GM12878 (cell line): ENCODE measurements around the gene MEDAG. TPM values are rescaled to one million over a fixed set of nuclear protein-coding genes. Genes with fewer than 3 reads are reported as not detected.

Source experiments
- ATAC-seq: fragments of 200-7000 bp; cut with Tn5 transposase; 3 replicates; pipeline ENCODE4 v1.9.1; 2020; ENCODE audit warnings: mild to moderate bottlenecking, moderate library complexity
- BruUV-seq: library from RNA; stranded (reverse); fragments of 400-500 nt; replicated peaks from 2 replicates; lab custom pipeline; 2021; lab: Mats Ljungman, UMichigan
- CTCF ChIA-PET: fragments of 300-600 bp; sonication (Branson Sonifier 250); formaldehyde crosslinking; extraction: SDS; loops from one replicate; lab custom pipeline; 2021; ENCODE audit warnings: inconsistent platforms; lab: Yijun Ruan, JAX
- POLR2A ChIA-PET: fragments of 350-600 bp; formaldehyde crosslinking; extraction: SDS; loops from one replicate; lab custom pipeline; 2021; ENCODE audit warnings: inconsistent platforms; lab: Charles Lee
- RAD21 ChIA-PET: fragments of 300-600 bp; sonication (Branson Sonifier 250); formaldehyde crosslinking; loops from one replicate; lab custom pipeline; 2023; ENCODE audit warnings: antibody characterized with exemption; ENCODE audit not compliant: unreplicated experiment; lab: Charles Lee
- SMC1A ChIA-PET: fragments of 300-600 bp; sonication (Branson Sonifier 250); formaldehyde crosslinking; loops from one replicate; lab custom pipeline; 2023; ENCODE audit not compliant: unreplicated experiment, uncharacterized antibody; lab: Charles Lee
- DNase-seq: peaks from one replicate; pipeline ENCODE4 v3.0.0-alpha.2; 2011; ENCODE audit warnings: low read depth, low spot score
- FAIRE-seq: peaks from 3 replicates; lab custom pipeline; 2011; peaks lifted over from hg19 to GRCh38; lab: Jason Lieb, UNC
- H2AFZ ChIP-seq: 2 replicates; pipeline ENCODE4 v1.6.0; 2011; ENCODE audit warnings: low read depth, low read length, control low read depth; ENCODE audit not compliant: control insufficient read depth
- H3K27ac ChIP-seq: 2 replicates; pipeline ENCODE4 v1.5.1; 2011; ENCODE audit warnings: control low read depth; ENCODE audit not compliant: control insufficient read depth, insufficient read depth
- H3K27me3 ChIP-seq, 2 experiments: replicated peaks in 1 of 2; 2 replicates each; pipeline versions ENCODE4 v1.6.0 to v1.6.1; 2011; ENCODE audit warnings: low read length in 1 of 2; ENCODE audit not compliant: control insufficient read depth in 2 of 2, insufficient read depth in 2 of 2
- H3K36me3 ChIP-seq, 2 experiments: 2 replicates each; pipeline ENCODE4 v1.5.1; 2011; ENCODE audit warnings: low read length in 1 of 2; ENCODE audit not compliant: control insufficient read depth in 2 of 2, insufficient read depth in 2 of 2
- H3K4me1 ChIP-seq: 2 replicates; pipeline ENCODE4 v1.6.1; 2011; ENCODE audit warnings: mild to moderate bottlenecking, low read length, moderate library complexity, mixed read lengths; ENCODE audit not compliant: control insufficient read depth, insufficient read depth
- H3K4me2 ChIP-seq: 2 replicates; pipeline ENCODE4 v1.6.0; 2011; ENCODE audit warnings: control low read depth; ENCODE audit not compliant: control insufficient read depth, insufficient read depth
- H3K4me3 ChIP-seq: fragments of 200-600 bp; sonication (generic); 2 replicates; pipeline ENCODE4 v1.5.1; 2016
- H3K79me2 ChIP-seq: 2 replicates; pipeline ENCODE4 v1.6.0; 2011; ENCODE audit warnings: low read length; ENCODE audit not compliant: control insufficient read depth, insufficient read depth
- H3K9ac ChIP-seq: 2 replicates; pipeline ENCODE4 v1.8.0; 2011; ENCODE audit warnings: low read length, control low read depth, mixed read lengths; ENCODE audit not compliant: control insufficient read depth, insufficient read depth
- H3K9me3 ChIP-seq: replicated peaks from 3 replicates; pipeline ENCODE4 v1.5.1; 2011; ENCODE audit warnings: mild to moderate bottlenecking, low read length; ENCODE audit not compliant: control insufficient read depth, insufficient read depth
- H4K20me1 ChIP-seq: 2 replicates; pipeline ENCODE4 v1.6.0; 2011; ENCODE audit not compliant: control insufficient read depth, insufficient read depth
- ATF7 ChIP-seq: fragments of 450-650 bp; IDR thresholded peaks from 2 replicates; pipeline ENCODE4 v1.6.1; 2016; ENCODE audit warnings: low read depth, mild to moderate bottlenecking
- JUND ChIP-seq: IDR thresholded peaks from 2 replicates; pipeline ENCODE4 v1.6.1; 2012; ENCODE audit warnings: low read depth, mild to moderate bottlenecking, low read length, improper control_type of control experiment, moderate library complexity
- KLF5 ChIP-seq: fragments of 450-650 bp; IDR thresholded peaks from 2 replicates; pipeline ENCODE4 v1.6.1; 2014; ENCODE audit warnings: mild to moderate bottlenecking; ENCODE audit not compliant: partially characterized antibody
- MYB ChIP-seq: fragments of 150-350 bp; IDR thresholded peaks from 2 replicates; pipeline ENCODE4 v1.6.1; 2014; ENCODE audit warnings: mild to moderate bottlenecking, low read depth, low read length, borderline replicate concordance
- NFIC ChIP-seq: IDR thresholded peaks from 2 replicates; pipeline ENCODE4 v1.6.1; 2012; ENCODE audit warnings: low read depth, mild to moderate bottlenecking, inconsistent platforms, low read length, moderate library complexity
- NFYB ChIP-seq: IDR thresholded peaks from 2 replicates; pipeline ENCODE4 v1.6.1; 2011; ENCODE audit warnings: low read depth, mild to moderate bottlenecking, low read length, improper control_type of control experiment, moderate library complexity; ENCODE audit not compliant: insufficient read depth
- SPI1 ChIP-seq: IDR thresholded peaks from 2 replicates; pipeline ENCODE4 v1.6.1; 2011; ENCODE audit warnings: low read depth, mild to moderate bottlenecking, low read length, moderate library complexity, borderline replicate concordance; ENCODE audit not compliant: insufficient read depth
- TCF3 ChIP-seq: IDR thresholded peaks from 2 replicates; pipeline ENCODE4 v1.6.1; 2012; ENCODE audit warnings: low read depth, mild to moderate bottlenecking, low read length, borderline replicate concordance; ENCODE audit not compliant: insufficient read depth
- YBX1 ChIP-seq: fragments of 450-650 bp; IDR thresholded peaks from 2 replicates; pipeline ENCODE4 v1.6.1; 2016; ENCODE audit warnings: antibody characterized with exemption
- ZNF207 ChIP-seq: fragments of 450-650 bp; IDR thresholded peaks from 2 replicates; pipeline ENCODE4 v1.6.1; 2014; ENCODE audit warnings: antibody characterized with exemption, mild to moderate bottlenecking, borderline replicate concordance
- ZNF274 ChIP-seq: IDR thresholded peaks from one replicate; pipeline ENCODE4 v1.8.0; 2011; ENCODE audit not compliant: insufficient read length, insufficient read depth
- ZSCAN29 ChIP-seq: fragments of 450-650 bp; IDR thresholded peaks from 2 replicates; pipeline ENCODE4 v1.6.1; 2017; ENCODE audit warnings: mild to moderate bottlenecking, moderate library complexity
- WGBS: methylation state at CpG from one replicate; pipeline ENCODE4 v1.1.6; 2016; ENCODE audit warnings: low lambda C conversion rate; ENCODE audit not compliant: insufficient replicate concordance, insufficient coverage; ENCODE audit errors: missing lambda C conversion rate; 5-methylcytosine and 5-hydroxymethylcytosine counted together
- in situ Hi-C: fragments of 300-500 bp; cut with MboI; formaldehyde crosslinking; loops from 9 replicates; pipeline ENCODE4 v1.14.3; 2018; ENCODE audit warnings: mixed read lengths
- intact Hi-C: fragments of 100-400 bp; cut with micrococcal nuclease; formaldehyde crosslinking; loops from one replicate; pipeline ENCODE4 v1.14.2; 2022; ENCODE audit not compliant: unreplicated experiment
- polyA plus RNA-seq, 11 experiments: library from polyadenylated mRNA; depleted of rRNA in 4 of 11; unstranded in 6 of 11; stranded (reverse) in 5 of 11; fragments of >200 nt; fragmentation: Nextera tagmentation in 4 of 11; fragmentation: Illumina TruSeq in 1 of 11; extraction: Ambion mirVana in 4 of 11; extraction: Trizol in 1 of 11; gene quantifications; 1 replicate in 1 of 11; 2 replicates in 10 of 11; pipeline versions ENCODE4 v1.2.1 to v1.2.3, GENCODE V29; 2011 to 2016; ENCODE audit warnings: inconsistent platforms in 2 of 11, missing spikeins in 2 of 11, low read depth in 1 of 11
- total RNA-seq, 4 experiments: library from RNA; depleted of rRNA in 3 of 4; stranded (reverse); fragments of >200 nt in 3 of 4; fragmentation: Illumina TruSeq in 1 of 4; extraction: Trizol in 1 of 4; gene quantifications; 2 replicates each; pipeline versions ENCODE4 v1.2.1 to v1.2.3, GENCODE V29; 2013 to 2021
- TF ChIP-seq, protein P1 (sequence below): IDR thresholded peaks from 2 replicates; pipeline ENCODE4 v1.6.1; 2011; ENCODE audit warnings: borderline replicate concordance, low read depth, mild to moderate bottlenecking, moderate library complexity, mixed read lengths, low read length; ENCODE audit not compliant: insufficient read depth; ENCODE audit errors: extremely low read length
- TF ChIP-seq, protein P2 (sequence below): fragments of 450-650 bp; conservative IDR thresholded peaks from 2 replicates; pipeline ENCODE4 v1.6.1; 2017; ENCODE audit warnings: mild to moderate bottlenecking, moderate library complexity
- TF ChIP-seq, protein P3 (sequence below): fragments of 450-650 bp; IDR thresholded peaks from 2 replicates; pipeline ENCODE4 v1.6.1; 2017; ENCODE audit warnings: mild to moderate bottlenecking, moderate library complexity
- TF ChIP-seq, protein P4 (sequence below): IDR thresholded peaks from 2 replicates; pipeline ENCODE4 v1.6.1; 2012; ENCODE audit warnings: low read length, inconsistent platforms

MEDAG gene
- total and polyA plus RNA-seq, 10 of the 15 experiments (the other 5 are each of a cell fraction or from before 2014, with no cell fraction given) = 0.03 TPM; not detected in 9

DNA sequence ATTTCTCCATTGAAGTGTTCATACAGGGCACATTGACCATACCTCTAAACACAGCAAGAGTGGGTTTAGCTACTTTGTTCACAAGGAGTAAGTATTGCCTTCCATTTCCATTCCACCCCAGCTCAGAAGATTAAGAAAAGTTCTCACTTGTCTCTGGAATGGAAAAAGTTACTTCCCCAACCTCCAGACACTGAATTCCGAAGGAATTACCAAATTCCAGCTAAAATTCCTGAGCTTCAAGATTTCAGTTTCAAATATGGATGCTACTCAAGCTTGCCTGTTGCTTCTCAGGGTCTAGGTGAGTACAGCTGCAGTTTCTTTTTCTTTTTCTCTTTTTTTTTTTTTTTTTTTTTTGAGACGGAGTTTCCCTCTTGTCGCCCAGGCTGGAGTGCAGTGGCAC lies 60.0 kb downstream of the MEDAG start:
- H3K4me2 ChIP-seq = no peak overlapping the region
- BruUV-seq = no TSS peak
- in situ Hi-C loops (no loop called here), intact Hi-C loops (no loop called here)
- SMC1A ChIA-PET = no interaction called here
- no peak overlapping the region for H2AFZ ChIP-seq
- RAD21 ChIA-PET = no interaction called here
- CTCF ChIA-PET = interaction anchor here (1.7 kb wide), 1 partner anchor 13 kb away, joined by 3 read pairs; no protein-coding TSS in a partner anchor
- H3K4me1 ChIP-seq = no peaks in the 10 kb centered on the region
- H3K79me2 ChIP-seq = no peaks in the 10 kb centered on the region
- no peaks in the 10 kb centered on the region for H3K27me3 ChIP-seq
- POLR2A ChIA-PET = no interaction called here
- ATAC-seq (no peak), DNase-seq (no peak), FAIRE-seq (no peak)
- WGBS = 40% methylated on average over 2 of the region's 3 CpGs
- H3K27ac ChIP-seq = no peak overlapping the region
- no peaks in the 10 kb centered on the region for H3K9me3 ChIP-seq
- H3K9ac ChIP-seq = no peak overlapping the region
- no peaks in the 10 kb centered on the region for H3K36me3 ChIP-seq
- H4K20me1 ChIP-seq = no peaks in the 10 kb centered on the region
- H3K4me3 ChIP-seq = no peak overlapping the region
- no peak for TF ChIP-seq KLF5
- no peak for TF ChIP-seq SPI1
- TF ChIP-seq, protein P1, sequence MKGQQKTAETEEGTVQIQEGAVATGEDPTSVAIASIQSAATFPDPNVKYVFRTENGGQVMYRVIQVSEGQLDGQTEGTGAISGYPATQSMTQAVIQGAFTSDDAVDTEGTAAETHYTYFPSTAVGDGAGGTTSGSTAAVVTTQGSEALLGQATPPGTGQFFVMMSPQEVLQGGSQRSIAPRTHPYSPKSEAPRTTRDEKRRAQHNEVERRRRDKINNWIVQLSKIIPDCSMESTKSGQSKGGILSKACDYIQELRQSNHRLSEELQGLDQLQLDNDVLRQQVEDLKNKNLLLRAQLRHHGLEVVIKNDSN = no peak
- TF ChIP-seq MYB = no peak
- no peak for TF ChIP-seq YBX1
- TF ChIP-seq, protein P2, sequence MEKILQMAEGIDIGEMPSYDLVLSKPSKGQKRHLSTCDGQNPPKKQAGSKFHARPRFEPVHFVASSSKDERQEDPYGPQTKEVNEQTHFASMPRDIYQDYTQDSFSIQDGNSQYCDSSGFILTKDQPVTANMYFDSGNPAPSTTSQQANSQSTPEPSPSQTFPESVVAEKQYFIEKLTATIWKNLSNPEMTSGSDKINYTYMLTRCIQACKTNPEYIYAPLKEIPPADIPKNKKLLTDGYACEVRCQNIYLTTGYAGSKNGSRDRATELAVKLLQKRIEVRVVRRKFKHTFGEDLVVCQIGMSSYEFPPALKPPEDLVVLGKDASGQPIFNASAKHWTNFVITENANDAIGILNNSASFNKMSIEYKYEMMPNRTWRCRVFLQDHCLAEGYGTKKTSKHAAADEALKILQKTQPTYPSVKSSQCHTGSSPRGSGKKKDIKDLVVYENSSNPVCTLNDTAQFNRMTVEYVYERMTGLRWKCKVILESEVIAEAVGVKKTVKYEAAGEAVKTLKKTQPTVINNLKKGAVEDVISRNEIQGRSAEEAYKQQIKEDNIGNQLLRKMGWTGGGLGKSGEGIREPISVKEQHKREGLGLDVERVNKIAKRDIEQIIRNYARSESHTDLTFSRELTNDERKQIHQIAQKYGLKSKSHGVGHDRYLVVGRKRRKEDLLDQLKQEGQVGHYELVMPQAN = no peak
- TF ChIP-seq, protein P3, sequence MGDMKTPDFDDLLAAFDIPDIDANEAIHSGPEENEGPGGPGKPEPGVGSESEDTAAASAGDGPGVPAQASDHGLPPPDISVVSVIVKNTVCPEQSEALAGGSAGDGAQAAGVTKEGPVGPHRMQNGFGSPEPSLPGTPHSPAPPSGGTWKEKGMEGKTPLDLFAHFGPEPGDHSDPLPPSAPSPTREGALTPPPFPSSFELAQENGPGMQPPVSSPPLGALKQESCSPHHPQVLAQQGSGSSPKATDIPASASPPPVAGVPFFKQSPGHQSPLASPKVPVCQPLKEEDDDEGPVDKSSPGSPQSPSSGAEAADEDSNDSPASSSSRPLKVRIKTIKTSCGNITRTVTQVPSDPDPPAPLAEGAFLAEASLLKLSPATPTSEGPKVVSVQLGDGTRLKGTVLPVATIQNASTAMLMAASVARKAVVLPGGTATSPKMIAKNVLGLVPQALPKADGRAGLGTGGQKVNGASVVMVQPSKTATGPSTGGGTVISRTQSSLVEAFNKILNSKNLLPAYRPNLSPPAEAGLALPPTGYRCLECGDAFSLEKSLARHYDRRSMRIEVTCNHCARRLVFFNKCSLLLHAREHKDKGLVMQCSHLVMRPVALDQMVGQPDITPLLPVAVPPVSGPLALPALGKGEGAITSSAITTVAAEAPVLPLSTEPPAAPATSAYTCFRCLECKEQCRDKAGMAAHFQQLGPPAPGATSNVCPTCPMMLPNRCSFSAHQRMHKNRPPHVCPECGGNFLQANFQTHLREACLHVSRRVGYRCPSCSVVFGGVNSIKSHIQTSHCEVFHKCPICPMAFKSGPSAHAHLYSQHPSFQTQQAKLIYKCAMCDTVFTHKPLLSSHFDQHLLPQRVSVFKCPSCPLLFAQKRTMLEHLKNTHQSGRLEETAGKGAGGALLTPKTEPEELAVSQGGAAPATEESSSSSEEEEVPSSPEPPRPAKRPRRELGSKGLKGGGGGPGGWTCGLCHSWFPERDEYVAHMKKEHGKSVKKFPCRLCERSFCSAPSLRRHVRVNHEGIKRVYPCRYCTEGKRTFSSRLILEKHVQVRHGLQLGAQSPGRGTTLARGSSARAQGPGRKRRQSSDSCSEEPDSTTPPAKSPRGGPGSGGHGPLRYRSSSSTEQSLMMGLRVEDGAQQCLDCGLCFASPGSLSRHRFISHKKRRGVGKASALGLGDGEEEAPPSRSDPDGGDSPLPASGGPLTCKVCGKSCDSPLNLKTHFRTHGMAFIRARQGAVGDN = no peak
- TF ChIP-seq ATF7 = no peak
- TF ChIP-seq JUND = no peak
- TF ChIP-seq ZNF274 = no peak
- no peak for TF ChIP-seq TCF3
- TF ChIP-seq ZNF207 = no peak
- no peak for TF ChIP-seq NFIC
- TF ChIP-seq NFYB = no peak
- TF ChIP-seq ZSCAN29 = no peak
- TF ChIP-seq, protein P4, sequence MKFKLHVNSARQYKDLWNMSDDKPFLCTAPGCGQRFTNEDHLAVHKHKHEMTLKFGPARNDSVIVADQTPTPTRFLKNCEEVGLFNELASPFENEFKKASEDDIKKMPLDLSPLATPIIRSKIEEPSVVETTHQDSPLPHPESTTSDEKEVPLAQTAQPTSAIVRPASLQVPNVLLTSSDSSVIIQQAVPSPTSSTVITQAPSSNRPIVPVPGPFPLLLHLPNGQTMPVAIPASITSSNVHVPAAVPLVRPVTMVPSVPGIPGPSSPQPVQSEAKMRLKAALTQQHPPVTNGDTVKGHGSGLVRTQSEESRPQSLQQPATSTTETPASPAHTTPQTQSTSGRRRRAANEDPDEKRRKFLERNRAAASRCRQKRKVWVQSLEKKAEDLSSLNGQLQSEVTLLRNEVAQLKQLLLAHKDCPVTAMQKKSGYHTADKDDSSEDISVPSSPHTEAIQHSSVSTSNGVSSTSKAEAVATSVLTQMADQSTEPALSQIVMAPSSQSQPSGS = no peak
